GM12878 (cell line): ENCODE measurements around the gene ATG14. TPM values are rescaled to one million over a fixed set of nuclear protein-coding genes. Genes with fewer than 3 reads are reported as not detected.

ENCODE experiments used
- ATAC-seq: fragments of 200-7000 bp; cut with Tn5 transposase; 3 replicates; pipeline ENCODE4 v1.9.1; 2020; ENCODE audit warnings: mild to moderate bottlenecking, moderate library complexity
- BruUV-seq: library from RNA; stranded (reverse); fragments of 400-500 nt; replicated peaks from 2 replicates; lab custom pipeline; 2021; lab: Mats Ljungman, UMichigan
- CTCF ChIA-PET: fragments of 300-600 bp; sonication (Branson Sonifier 250); formaldehyde crosslinking; extraction: SDS; loops from one replicate; lab custom pipeline; 2021; ENCODE audit warnings: inconsistent platforms; lab: Yijun Ruan, JAX
- POLR2A ChIA-PET: fragments of 350-600 bp; formaldehyde crosslinking; extraction: SDS; loops from one replicate; lab custom pipeline; 2021; ENCODE audit warnings: inconsistent platforms; lab: Charles Lee
- RAD21 ChIA-PET: fragments of 300-600 bp; sonication (Branson Sonifier 250); formaldehyde crosslinking; loops from one replicate; lab custom pipeline; 2023; ENCODE audit warnings: antibody characterized with exemption; ENCODE audit not compliant: unreplicated experiment; lab: Charles Lee
- SMC1A ChIA-PET: fragments of 300-600 bp; sonication (Branson Sonifier 250); formaldehyde crosslinking; loops from one replicate; lab custom pipeline; 2023; ENCODE audit not compliant: unreplicated experiment, uncharacterized antibody; lab: Charles Lee
- DNase-seq: peaks from one replicate; pipeline ENCODE4 v3.0.0-alpha.2; 2011; ENCODE audit warnings: low read depth, low spot score
- FAIRE-seq: peaks from 3 replicates; lab custom pipeline; 2011; peaks lifted over from hg19 to GRCh38; lab: Jason Lieb, UNC
- H2AFZ ChIP-seq: 2 replicates; pipeline ENCODE4 v1.6.0; 2011; ENCODE audit warnings: low read depth, low read length, control low read depth; ENCODE audit not compliant: control insufficient read depth
- H3K27ac ChIP-seq: 2 replicates; pipeline ENCODE4 v1.5.1; 2011; ENCODE audit warnings: control low read depth; ENCODE audit not compliant: control insufficient read depth, insufficient read depth
- H3K27me3 ChIP-seq, 2 experiments: replicated peaks in 1 of 2; 2 replicates each; pipeline versions ENCODE4 v1.6.0 to v1.6.1; 2011; ENCODE audit warnings: low read length in 1 of 2; ENCODE audit not compliant: control insufficient read depth in 2 of 2, insufficient read depth in 2 of 2
- H3K36me3 ChIP-seq, 2 experiments: 2 replicates each; pipeline ENCODE4 v1.5.1; 2011; ENCODE audit warnings: low read length in 1 of 2; ENCODE audit not compliant: control insufficient read depth in 2 of 2, insufficient read depth in 2 of 2
- H3K4me1 ChIP-seq: 2 replicates; pipeline ENCODE4 v1.6.1; 2011; ENCODE audit warnings: mild to moderate bottlenecking, low read length, moderate library complexity, mixed read lengths; ENCODE audit not compliant: control insufficient read depth, insufficient read depth
- H3K4me2 ChIP-seq: 2 replicates; pipeline ENCODE4 v1.6.0; 2011; ENCODE audit warnings: control low read depth; ENCODE audit not compliant: control insufficient read depth, insufficient read depth
- H3K4me3 ChIP-seq: fragments of 200-600 bp; sonication (generic); 2 replicates; pipeline ENCODE4 v1.5.1; 2016
- H3K79me2 ChIP-seq: 2 replicates; pipeline ENCODE4 v1.6.0; 2011; ENCODE audit warnings: low read length; ENCODE audit not compliant: control insufficient read depth, insufficient read depth
- H3K9ac ChIP-seq: 2 replicates; pipeline ENCODE4 v1.8.0; 2011; ENCODE audit warnings: low read length, control low read depth, mixed read lengths; ENCODE audit not compliant: control insufficient read depth, insufficient read depth
- H3K9me3 ChIP-seq: replicated peaks from 3 replicates; pipeline ENCODE4 v1.5.1; 2011; ENCODE audit warnings: mild to moderate bottlenecking, low read length; ENCODE audit not compliant: control insufficient read depth, insufficient read depth
- H4K20me1 ChIP-seq: 2 replicates; pipeline ENCODE4 v1.6.0; 2011; ENCODE audit not compliant: control insufficient read depth, insufficient read depth
- ATF3 ChIP-seq: IDR thresholded peaks from 2 replicates; pipeline ENCODE4 v1.6.1; 2011; ENCODE audit warnings: low read depth, mild to moderate bottlenecking, low read length, moderate library complexity, borderline replicate concordance; ENCODE audit errors: extremely low read depth
- BACH1 ChIP-seq: fragments of 450-650 bp; IDR thresholded peaks from 2 replicates; pipeline ENCODE4 v1.6.1; 2017; ENCODE audit warnings: mild to moderate bottlenecking, borderline replicate concordance
- CBX5 ChIP-seq: sonication (generic); IDR thresholded peaks from 2 replicates; pipeline ENCODE4 v1.6.1; 2016; ENCODE audit warnings: low read depth, moderate library complexity, mild to moderate bottlenecking, inconsistent platforms
- CREM ChIP-seq: IDR thresholded peaks from 2 replicates; pipeline ENCODE4 v1.6.1; 2014; ENCODE audit warnings: antibody characterized with exemption, low read depth
- GATAD2B ChIP-seq: fragments of 450-650 bp; conservative IDR thresholded peaks from 2 replicates; pipeline ENCODE4 v1.6.1; 2017; ENCODE audit warnings: low read depth, mild to moderate bottlenecking, moderate library complexity
- HCFC1 ChIP-seq: fragments of 150-350 bp; IDR thresholded peaks from 2 replicates; pipeline ENCODE4 v1.6.1; 2014; ENCODE audit warnings: low read length
- MXI1 ChIP-seq: fragments of 150-350 bp; IDR thresholded peaks from 2 replicates; pipeline ENCODE4 v1.6.1; 2011; ENCODE audit warnings: low read depth, mild to moderate bottlenecking, inconsistent platforms, low read length, improper control_type of control experiment
- NRF1 ChIP-seq: conservative IDR thresholded peaks from 2 replicates; pipeline ENCODE4 v1.6.1; 2011; ENCODE audit warnings: mild to moderate bottlenecking, low read depth, low read length, improper control_type of control experiment
- PBX3 ChIP-seq: IDR thresholded peaks from 2 replicates; pipeline ENCODE4 v1.6.1; 2011; ENCODE audit warnings: mild to moderate bottlenecking, low read depth, low read length, moderate library complexity; ENCODE audit not compliant: insufficient replicate concordance
- POLR2A ChIP-seq: IDR thresholded peaks from 2 replicates; pipeline ENCODE4 v1.6.1; 2011; ENCODE audit warnings: low read depth, mild to moderate bottlenecking, low read length
- WGBS: methylation state at CpG from one replicate; pipeline ENCODE4 v1.1.6; 2016; ENCODE audit warnings: low lambda C conversion rate; ENCODE audit not compliant: insufficient replicate concordance, insufficient coverage; ENCODE audit errors: missing lambda C conversion rate; 5-methylcytosine and 5-hydroxymethylcytosine counted together
- in situ Hi-C: fragments of 300-500 bp; cut with MboI; formaldehyde crosslinking; loops from 9 replicates; pipeline ENCODE4 v1.14.3; 2018; ENCODE audit warnings: mixed read lengths
- intact Hi-C: fragments of 100-400 bp; cut with micrococcal nuclease; formaldehyde crosslinking; loops from one replicate; pipeline ENCODE4 v1.14.2; 2022; ENCODE audit not compliant: unreplicated experiment
- polyA plus RNA-seq, 11 experiments: library from polyadenylated mRNA; depleted of rRNA in 4 of 11; unstranded in 6 of 11; stranded (reverse) in 5 of 11; fragments of >200 nt; fragmentation: Nextera tagmentation in 4 of 11; fragmentation: Illumina TruSeq in 1 of 11; extraction: Ambion mirVana in 4 of 11; extraction: Trizol in 1 of 11; gene quantifications; 1 replicate in 1 of 11; 2 replicates in 10 of 11; pipeline versions ENCODE4 v1.2.1 to v1.2.3, GENCODE V29; 2011 to 2016; ENCODE audit warnings: inconsistent platforms in 2 of 11, missing spikeins in 2 of 11, low read depth in 1 of 11
- total RNA-seq, 4 experiments: library from RNA; depleted of rRNA in 3 of 4; stranded (reverse); fragments of >200 nt in 3 of 4; fragmentation: Illumina TruSeq in 1 of 4; extraction: Trizol in 1 of 4; gene quantifications; 2 replicates each; pipeline versions ENCODE4 v1.2.1 to v1.2.3, GENCODE V29; 2013 to 2021
- TF ChIP-seq, protein P1 (sequence below): fragments of 450-650 bp; IDR thresholded peaks from 2 replicates; pipeline ENCODE4 v1.6.1; 2016; ENCODE audit warnings: mild to moderate bottlenecking

ATG14 gene
- total and polyA plus RNA-seq, 10 of the 15 experiments (the other 5 are each of a cell fraction or from before 2014, with no cell fraction given), result 1.1 to 6.4 (median 5.0) TPM

- in situ Hi-C loops, result no loop called here
- DNase-seq (no peak), FAIRE-seq (no peak), ATAC-seq (no peak)
- Histone ChIP-seq H3K27me3 (no peaks in the 10 kb centered on the region), H3K9me3 (no peaks in the 10 kb centered on the region), H2AFZ (no peak overlapping the region), H3K4me3 (no peak overlapping the region), H4K20me1 (no peaks in the 10 kb centered on the region), H3K4me1 (no peaks in the 10 kb centered on the region), H3K36me3 (peaks cover 3 to 7% of the 10 kb centered on the region in 2 experiments), H3K79me2 (no peaks in the 10 kb centered on the region), H3K9ac (no peak overlapping the region), H3K27ac (no peak overlapping the region), H3K4me2 (no peak overlapping the region)
- SMC1A ChIA-PET, result interaction anchor here (1.8 to 12.7 kb wide), 4 partner anchors 10 to 144 kb away, joined by 9 to 161 read pairs (median 34); partner anchors contain the start of gene FBXO34
- intact Hi-C loops, result no loop called here
- POLR2A ChIA-PET, result no interaction called here
- RAD21 ChIA-PET, result interaction anchor here (2.5 to 7.4 kb wide), 2 partner anchors 16 to 86 kb away, joined by 5 to 65 read pairs; partner anchors contain the start of gene FBXO34
- BruUV-seq, result no TSS peak
- WGBS, result 72% methylated on average over 2 of the region's 2 CpGs
- no peak for TF ChIP-seq POLR2A
- no peak for TF ChIP-seq ATF3
- TF ChIP-seq HCFC1, result no peak
- TF ChIP-seq MXI1, result no peak
- TF ChIP-seq CREM, result no peak
- TF ChIP-seq CBX5, result no peak
- TF ChIP-seq PBX3, result no peak
- TF ChIP-seq NRF1, result no peak
- no peak for TF ChIP-seq BACH1
- TF ChIP-seq GATAD2B, result no peak
- TF ChIP-seq, protein P1, sequence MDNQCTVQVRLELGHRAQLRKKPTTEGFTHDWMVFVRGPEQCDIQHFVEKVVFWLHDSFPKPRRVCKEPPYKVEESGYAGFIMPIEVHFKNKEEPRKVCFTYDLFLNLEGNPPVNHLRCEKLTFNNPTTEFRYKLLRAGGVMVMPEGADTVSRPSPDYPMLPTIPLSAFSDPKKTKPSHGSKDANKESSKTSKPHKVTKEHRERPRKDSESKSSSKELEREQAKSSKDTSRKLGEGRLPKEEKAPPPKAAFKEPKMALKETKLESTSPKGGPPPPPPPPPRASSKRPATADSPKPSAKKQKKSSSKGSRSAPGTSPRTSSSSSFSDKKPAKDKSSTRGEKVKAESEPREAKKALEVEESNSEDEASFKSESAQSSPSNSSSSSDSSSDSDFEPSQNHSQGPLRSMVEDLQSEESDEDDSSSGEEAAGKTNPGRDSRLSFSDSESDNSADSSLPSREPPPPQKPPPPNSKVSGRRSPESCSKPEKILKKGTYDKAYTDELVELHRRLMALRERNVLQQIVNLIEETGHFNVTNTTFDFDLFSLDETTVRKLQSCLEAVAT, result no peak
- CTCF ChIA-PET, result interaction anchor here (0.6 to 13.6 kb wide), 11 partner anchors 10 to 158 kb away, joined by 3 to 255 read pairs (median 6); partner anchors contain the start of gene FBXO34
These were observed 54.7 kb downstream of the ATG14 start for GRCh38 chr14:55356913-55357312.
